Measurements from ENCODE around the gene MYO6.
"Not testable (repeated sequence)": the region's sequence is repeated elsewhere in the genome, so short reads cannot be mapped to it uniquely, and the experiment has no call there.

MYO6 gene

DNA sequence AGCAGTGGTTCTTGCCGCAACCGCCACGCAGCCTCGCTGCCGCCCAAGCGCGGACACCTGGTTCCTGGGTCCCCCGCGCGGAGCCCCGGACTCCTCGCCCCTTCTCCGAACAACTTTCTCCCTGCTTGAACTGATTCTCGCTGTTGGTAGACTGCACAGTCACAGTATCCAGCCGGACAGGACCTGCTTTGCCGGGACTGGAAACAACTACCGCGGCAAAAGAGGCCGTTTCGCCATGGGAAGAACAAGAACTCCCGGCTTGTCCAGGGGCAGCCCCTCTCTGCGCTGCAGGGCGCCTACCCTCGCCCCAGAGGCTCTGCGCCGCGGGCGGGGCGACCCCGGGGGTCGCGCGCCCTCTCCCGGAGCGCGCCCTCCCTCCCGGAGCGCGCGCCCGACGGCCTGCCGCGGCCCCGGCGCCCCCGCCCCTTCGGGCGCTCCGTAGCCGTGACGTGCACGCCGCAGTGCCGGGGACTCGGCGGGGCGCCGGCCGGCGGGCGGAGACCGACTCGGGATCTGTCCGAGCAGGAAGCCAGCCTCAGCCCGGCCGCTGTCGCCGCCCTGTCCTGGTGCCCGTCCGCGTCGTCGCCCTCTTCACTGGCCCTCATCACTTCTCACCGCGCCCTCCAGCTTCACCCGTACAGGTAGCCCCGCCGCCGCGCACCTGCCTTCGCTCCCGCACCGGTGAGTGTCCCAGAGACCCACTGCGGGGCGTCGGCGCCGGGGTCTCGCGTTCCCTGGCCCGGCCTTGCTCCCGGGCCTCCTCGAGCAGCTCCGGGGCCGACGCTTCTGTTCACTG lies at the start of gene MYO6:
TSS of gene MYO6 (plus strand) at position 497 of the 796 bp plus-strand sequence. CDS start 68,309 bp downstream, outside the sequence.
- no peaks in the 10 kb centered on the region for H3K9me3 Mint-ChIP-seq
- DNase-seq = peak; percentile 56
- peaks cover 59% of the 10 kb centered on the region for H3K27me3 Mint-ChIP-seq
- H3K4me3 Mint-ChIP-seq = peak within 1 kb of the TSS; percentile 88
- CTCF ChIA-PET = no interaction called here
- H3K36me3 Mint-ChIP-seq = no peaks in the 10 kb centered on the region
- no peak within 1 kb of the TSS for H3K27ac Mint-ChIP-seq
- peaks cover 17% of the 10 kb centered on the region for H3K4me1 Mint-ChIP-seq

- H3K27me3 Mint-ChIP-seq, CTCF ChIA-PET, DNase-seq, H3K9me3 Mint-ChIP-seq, H3K4me3 Mint-ChIP-seq, H3K4me1 Mint-ChIP-seq, H3K27ac Mint-ChIP-seq: not testable (repeated sequence)
- H3K36me3 Mint-ChIP-seq = peaks cover 32% of the 10 kb centered on the region
These were observed 40.7 kb upstream of the MYO6 start for GRCh38 chr6:75708334-75708733.

DNA sequence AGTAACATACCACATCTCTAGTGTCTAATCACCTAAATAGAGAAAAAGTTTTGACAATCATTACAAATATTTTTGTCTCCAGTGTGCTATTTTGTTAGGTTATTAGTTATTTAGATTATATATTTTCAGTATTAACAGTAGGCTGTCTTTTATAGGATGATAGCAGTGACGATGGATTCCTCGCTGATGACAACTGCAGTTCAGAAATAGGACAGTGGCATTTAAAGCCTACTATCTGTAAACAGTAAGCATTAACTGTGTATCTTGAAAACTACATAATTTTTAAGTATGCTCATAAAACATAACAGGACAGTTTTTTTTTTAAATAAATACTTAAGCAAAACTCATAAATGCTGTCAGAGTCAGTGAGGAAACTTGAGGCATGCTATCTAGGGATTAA lies 37.9 kb upstream of the MYO6 start:
- Mint-ChIP-seq H3K27me3 (no peaks in the 10 kb centered on the region), H3K27ac (no peak overlapping the region), H3K9me3 (no peaks in the 10 kb centered on the region), H3K36me3 (peaks cover 35% of the 10 kb centered on the region), H3K4me1 (no peaks in the 10 kb centered on the region), H3K4me3 (no peak overlapping the region)
- CTCF ChIA-PET = no interaction called here
- no peak for DNase-seq

DNA sequence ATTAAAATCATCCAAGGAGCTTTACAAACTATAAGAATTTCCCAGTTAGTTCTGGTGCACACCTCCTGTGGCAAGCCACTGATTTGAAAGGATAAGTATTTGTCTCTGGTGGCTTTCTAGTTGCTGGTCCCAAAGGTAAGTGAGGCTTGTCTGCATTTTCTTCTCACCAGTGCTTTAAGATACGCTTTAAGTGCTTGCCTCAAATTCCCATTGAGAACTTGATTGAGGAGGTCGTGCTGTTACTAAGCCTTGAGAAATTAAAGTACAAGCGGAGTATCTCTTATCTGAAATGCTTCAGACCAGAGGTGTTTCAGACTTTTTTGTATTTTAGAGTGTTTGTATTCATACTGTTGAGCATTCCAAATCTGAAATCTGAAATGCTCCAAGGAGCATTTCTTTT lies 29.9 kb upstream of the MYO6 start:
- DNase-seq = no peak
- Mint-ChIP-seq H3K36me3 (peaks cover 11% of the 10 kb centered on the region), H3K4me3 (no peak overlapping the region), H3K9me3 (no peaks in the 10 kb centered on the region), H3K27me3 (no peaks in the 10 kb centered on the region), H3K4me1 (no peaks in the 10 kb centered on the region), H3K27ac (no peak overlapping the region)
- CTCF ChIA-PET = no interaction called here

- no peaks in the 10 kb centered on the region for H3K9me3 Mint-ChIP-seq
- no peaks in the 10 kb centered on the region for H3K36me3 Mint-ChIP-seq
- H3K27me3 Mint-ChIP-seq = no peaks in the 10 kb centered on the region
- no peak for DNase-seq
- H3K4me1 Mint-ChIP-seq = no peaks in the 10 kb centered on the region
- no peak overlapping the region for H3K4me3 Mint-ChIP-seq
- H3K27ac Mint-ChIP-seq = no peak overlapping the region
- CTCF ChIA-PET = interaction anchor here (0.7 kb wide), 1 partner anchor 68 kb away, joined by 4 read pairs; no protein-coding TSS in a partner anchor
These were observed 25.7 kb upstream of the MYO6 start for GRCh38 chr6:75723382-75723781.

DNA sequence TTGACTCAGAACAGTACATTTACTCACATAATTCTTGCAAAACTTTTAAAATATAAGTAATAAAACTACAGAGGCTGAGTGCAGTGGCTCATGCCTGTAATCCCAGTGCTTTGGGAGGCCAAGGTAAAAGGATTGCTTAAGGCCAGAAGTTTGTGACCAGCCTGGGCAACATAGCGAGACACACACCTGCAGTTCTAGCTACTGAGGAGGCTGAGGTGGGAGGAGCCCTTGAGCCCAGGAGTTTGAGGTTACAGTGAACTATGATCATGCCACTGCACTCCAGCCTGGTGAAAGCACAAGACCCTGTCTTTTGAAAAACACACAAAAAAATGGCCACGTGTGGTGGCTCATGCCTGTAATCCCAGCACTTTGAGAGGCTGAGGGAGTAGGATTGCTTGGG lies 21.8 kb upstream of the MYO6 start:
- H3K27ac Mint-ChIP-seq = no peak overlapping the region
- H3K4me3 Mint-ChIP-seq = no peak overlapping the region
- no peak for DNase-seq
- no peaks in the 10 kb centered on the region for H3K4me1 Mint-ChIP-seq
- no peaks in the 10 kb centered on the region for H3K9me3 Mint-ChIP-seq
- no peaks in the 10 kb centered on the region for H3K36me3 Mint-ChIP-seq
- CTCF ChIA-PET = no interaction called here
- H3K27me3 Mint-ChIP-seq = peaks cover 4% of the 10 kb centered on the region

GRCh38 chr6:75731029-75731428 lies 18.0 kb upstream of the MYO6 start:
- H3K4me3 Mint-ChIP-seq, H3K27ac Mint-ChIP-seq, DNase-seq, H3K36me3 Mint-ChIP-seq, H3K4me1 Mint-ChIP-seq, H3K9me3 Mint-ChIP-seq, CTCF ChIA-PET: not testable (repeated sequence)
- H3K27me3 Mint-ChIP-seq = peaks cover 10% of the 10 kb centered on the region

- Mint-ChIP-seq H3K27me3 (peaks cover 13% of the 10 kb centered on the region), H3K4me1 (no peaks in the 10 kb centered on the region)
- no peak for DNase-seq
These were observed 13.4 kb upstream of the MYO6 start for GRCh38 chr6:75735491-75736186.

GRCh38 chr6:75743971-75744370 lies 5.1 kb upstream of the MYO6 start:
- no peak for DNase-seq
- CTCF ChIA-PET = no interaction called here
- Mint-ChIP-seq H3K9me3 (no peaks in the 10 kb centered on the region), H3K36me3 (no peaks in the 10 kb centered on the region), H3K27me3 (peaks cover 48% of the 10 kb centered on the region), H3K4me1 (peaks cover 7% of the 10 kb centered on the region), H3K4me3 (no peak overlapping the region), H3K27ac (no peak overlapping the region)

More at GRCh38 chr6:75735491-75736186, 13.4 kb upstream of the MYO6 start:
- Mint-ChIP-seq H3K36me3 (no peaks in the 10 kb centered on the region), H3K4me3 (no peak overlapping the region), H3K9me3 (no peaks in the 10 kb centered on the region), H3K27ac (no peak overlapping the region)
- CTCF ChIA-PET = no interaction called here

DNA sequence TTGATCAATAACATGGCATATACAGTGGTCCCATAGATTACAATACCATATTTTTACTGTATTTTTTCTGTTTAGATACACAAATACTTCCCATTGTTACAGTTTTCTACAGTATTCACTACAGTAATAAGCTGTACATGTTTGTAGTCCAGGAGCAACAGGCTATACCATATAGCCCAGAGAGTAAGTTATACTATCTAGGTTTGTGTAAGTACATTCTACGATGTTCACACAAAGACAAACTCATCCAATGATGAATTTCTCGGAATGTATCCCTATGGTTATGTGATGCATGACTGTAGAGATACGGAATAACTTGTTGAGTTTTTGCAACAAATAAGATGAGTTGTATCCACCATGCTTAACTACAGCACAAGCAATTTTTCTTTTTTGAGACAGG lies 3.6 kb upstream of the MYO6 start:
- Mint-ChIP-seq H3K4me3 (no peak overlapping the region), H3K27me3 (peaks cover 58% of the 10 kb centered on the region), H3K9me3 (no peaks in the 10 kb centered on the region), H3K36me3 (no peaks in the 10 kb centered on the region), H3K27ac (no peak overlapping the region), H3K4me1 (peaks cover 15% of the 10 kb centered on the region)
- CTCF ChIA-PET = no interaction called here
- no peak for DNase-seq

GRCh38 chr6:75746221-75746620 lies 2.8 kb upstream of the MYO6 start:
- Mint-ChIP-seq H3K36me3 (no peaks in the 10 kb centered on the region), H3K27me3 (peaks cover 64% of the 10 kb centered on the region), H3K4me1 (peaks cover 17% of the 10 kb centered on the region), H3K27ac (no peak overlapping the region), H3K4me3 (no peak overlapping the region), H3K9me3 (no peaks in the 10 kb centered on the region)
- no peak for DNase-seq
- CTCF ChIA-PET = no interaction called here

DNA sequence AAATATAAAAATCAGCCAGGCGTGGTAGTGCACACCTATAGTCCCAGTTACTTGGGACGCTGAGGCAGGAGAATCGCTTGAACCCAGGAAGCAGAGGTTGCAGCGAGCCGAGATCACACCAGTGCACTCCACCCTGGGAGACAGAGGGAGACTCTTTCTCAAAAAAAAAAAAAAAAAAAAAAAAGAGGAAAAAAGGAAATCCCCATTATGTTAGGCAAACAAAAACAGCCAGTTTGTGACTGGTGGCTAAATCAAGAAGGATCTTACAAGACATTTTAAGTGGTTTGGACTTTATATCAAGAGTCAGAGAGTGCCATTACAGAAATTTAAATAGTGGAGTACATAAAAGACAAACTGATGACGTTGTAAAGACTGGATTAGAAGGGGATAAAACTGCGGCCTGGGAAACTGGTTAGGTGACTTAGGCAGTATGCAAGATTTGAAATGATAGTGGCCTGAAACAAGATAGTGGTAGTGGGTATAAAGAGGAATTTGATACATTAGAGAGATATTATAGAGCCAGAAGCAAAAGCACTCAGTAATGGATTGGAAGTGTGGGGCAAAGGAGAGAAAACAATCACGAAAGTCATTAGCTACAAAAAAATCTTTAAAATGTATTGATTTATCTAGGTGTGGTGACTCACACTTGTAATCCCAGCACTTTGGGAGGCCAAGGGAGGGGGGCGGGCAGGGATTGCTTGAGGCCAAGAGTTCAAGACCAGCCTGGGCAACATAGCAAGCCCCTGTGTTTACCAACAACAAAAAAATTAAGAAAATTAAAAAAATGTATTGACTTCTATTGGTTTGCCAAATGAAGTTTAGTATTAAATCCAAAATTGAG lies 1.7 kb upstream of the MYO6 start:
- H3K4me3 Mint-ChIP-seq = no peak overlapping the region
- H3K9me3 Mint-ChIP-seq = no peaks in the 10 kb centered on the region
- peaks cover 17% of the 10 kb centered on the region for H3K4me1 Mint-ChIP-seq
- no peak for DNase-seq
- H3K36me3 Mint-ChIP-seq = no peaks in the 10 kb centered on the region
- CTCF ChIA-PET = no interaction called here
- no peak overlapping the region for H3K27ac Mint-ChIP-seq
- peaks cover 62% of the 10 kb centered on the region for H3K27me3 Mint-ChIP-seq

DNA sequence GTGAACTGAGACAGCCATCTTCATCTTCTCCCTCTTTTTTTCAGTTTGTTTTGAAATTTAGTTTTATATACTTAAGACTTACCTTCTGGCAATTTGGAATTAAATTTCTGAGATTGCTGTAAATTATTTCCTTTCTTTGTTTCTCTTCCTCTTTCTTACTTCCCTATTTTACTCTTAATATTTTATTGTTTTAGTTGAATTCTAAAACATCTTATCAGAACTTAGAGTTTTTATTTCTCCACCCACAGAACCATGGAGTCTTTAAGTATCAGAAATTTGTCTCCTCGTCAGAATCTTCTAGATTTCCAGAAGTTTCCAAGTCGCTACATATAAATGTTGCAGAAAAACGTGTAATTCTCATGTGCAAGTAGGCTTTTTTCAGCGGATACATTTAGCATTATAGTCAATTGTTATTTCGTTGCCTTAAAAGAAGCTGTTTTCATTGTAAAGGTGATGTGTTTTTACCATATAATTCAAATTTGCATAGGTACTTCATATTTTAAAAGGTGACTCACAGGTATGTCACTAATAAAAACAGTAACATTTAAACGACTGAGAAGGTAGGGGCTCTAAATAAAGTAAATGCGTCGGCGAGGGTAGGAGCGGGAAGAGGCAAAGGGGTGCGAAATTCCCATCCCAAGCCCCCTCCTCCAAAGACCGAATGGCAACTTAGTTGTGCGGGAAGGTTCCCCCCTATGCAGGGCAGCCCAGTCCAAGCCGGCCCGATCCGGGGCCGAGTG lies 866 bp upstream of the MYO6 start:
- DNase-seq = no peak
- Mint-ChIP-seq H3K27me3 (peaks cover 59% of the 10 kb centered on the region), H3K27ac (no peak overlapping the region), H3K9me3 (no peaks in the 10 kb centered on the region), H3K4me1 (peaks cover 17% of the 10 kb centered on the region), H3K4me3 (peak overlapping the region; percentile 76), H3K36me3 (no peaks in the 10 kb centered on the region)
- CTCF ChIA-PET = no interaction called here

GRCh38 chr6:75751443-75751842 lies 2.4 kb downstream of the MYO6 start:
- CTCF ChIA-PET = no interaction called here
- H3K4me1 Mint-ChIP-seq = peaks cover 17% of the 10 kb centered on the region
- H3K27ac Mint-ChIP-seq = no peak overlapping the region
- H3K4me3 Mint-ChIP-seq = no peak overlapping the region
- H3K36me3 Mint-ChIP-seq = no peaks in the 10 kb centered on the region
- peaks cover 44% of the 10 kb centered on the region for H3K27me3 Mint-ChIP-seq
- no peaks in the 10 kb centered on the region for H3K9me3 Mint-ChIP-seq
- DNase-seq = no peak

All from activated naive CD4-positive, alpha-beta T cell treated with anti-CD3 and anti-CD28 coated beads, Interleukin-2, amount 10 ng/mL, durations not matched to agents 7 days and 5 days (primary cell).